Thoracic aorta (tissue), 2 donors: Measurements from ENCODE around the gene SFSWAP. TPM values are rescaled to one million over a fixed set of nuclear protein-coding genes. Genes with fewer than 3 reads are reported as not detected.

Experiments used
- ATAC-seq: fragments of 150-250 bp; one replicate; pipeline ENCODE4 v1.8.0; 2017; ENCODE audit warnings: low read depth; ENCODE audit not compliant: insufficient number of reproducible peaks, low FRiP score
- DNase-seq: peaks from one replicate; pipeline ENCODE4 v3.0.0-alpha.2; 2020; ENCODE audit warnings: low spot score
- H3K27ac ChIP-seq, 2 donors: fragments of 200-600 bp; sonication (generic); 1 replicate in 1 of 2; 2 replicates in 1 of 2; pipeline ENCODE4 v1.5.1; 2016; ENCODE audit warnings: mild to moderate bottlenecking in 2 of 2, moderate library complexity in 2 of 2
- H3K27me3 ChIP-seq: fragments of 200-600 bp; sonication (generic); replicated peaks from 2 replicates; pipeline ENCODE4 v1.6.0; 2016; ENCODE audit warnings: mild to moderate bottlenecking; ENCODE audit not compliant: insufficient read depth
- H3K36me3 ChIP-seq: fragments of 200-600 bp; sonication (generic); one replicate; pipeline ENCODE4 v1.5.1; 2016
- H3K4me1 ChIP-seq, 2 donors: fragments of 200-600 bp; sonication (generic); 1 replicate in 1 of 2; 2 replicates in 1 of 2; pipeline versions ENCODE4 v1.5.1 to v1.6.0; 2016; ENCODE audit warnings: low read depth in 2 of 2, mild to moderate bottlenecking in 1 of 2; ENCODE audit not compliant: control insufficient read depth in 1 of 2
- H3K4me3 ChIP-seq: fragments of 200-600 bp; sonication (generic); 2 replicates; pipeline ENCODE4 v1.5.1; 2016; ENCODE audit warnings: mild to moderate bottlenecking
- H3K9me3 ChIP-seq: fragments of 200-600 bp; sonication (generic); 2 replicates; pipeline ENCODE4 v1.5.1; 2016
- total RNA-seq, 2 donors: library from RNA; depleted of rRNA; stranded (reverse); fragments of >200 nt; gene quantifications; one replicate each; pipeline versions ENCODE4 v1.1.0 to v1.2.3, GENCODE V29; 2016
- TF ChIP-seq, protein P1 (sequence below): fragments of 200-600 bp; sonication (generic); IDR thresholded peaks from one replicate; pipeline ENCODE4 v1.5.1; 2019; ENCODE audit warnings: antibody characterized with exemption

SFSWAP gene
- total RNA-seq, 2 donors from 2014 or later, result 27.9 to 63.2 TPM

DNA sequence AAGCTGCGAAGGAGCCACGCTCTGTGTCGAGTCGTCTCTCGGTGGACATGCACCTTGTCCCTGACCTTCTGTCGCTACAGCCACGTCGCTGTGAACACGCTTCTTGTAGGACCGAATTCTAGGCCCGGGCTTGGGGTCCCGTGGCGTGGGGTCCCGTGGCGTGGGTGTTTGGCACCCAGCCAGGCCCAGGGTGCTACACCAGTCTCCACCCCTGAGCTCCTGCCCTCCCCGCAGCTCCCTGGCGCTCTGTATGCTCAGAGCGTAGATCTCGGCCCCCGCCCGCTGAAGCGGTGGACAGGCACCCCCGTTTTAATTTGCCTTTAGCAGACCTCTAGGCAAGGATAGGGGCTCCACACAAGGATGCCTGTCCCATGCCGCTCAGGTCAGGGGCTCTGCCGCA lies 133.8 kb downstream of the SFSWAP start:
- TF ChIP-seq, protein P1, sequence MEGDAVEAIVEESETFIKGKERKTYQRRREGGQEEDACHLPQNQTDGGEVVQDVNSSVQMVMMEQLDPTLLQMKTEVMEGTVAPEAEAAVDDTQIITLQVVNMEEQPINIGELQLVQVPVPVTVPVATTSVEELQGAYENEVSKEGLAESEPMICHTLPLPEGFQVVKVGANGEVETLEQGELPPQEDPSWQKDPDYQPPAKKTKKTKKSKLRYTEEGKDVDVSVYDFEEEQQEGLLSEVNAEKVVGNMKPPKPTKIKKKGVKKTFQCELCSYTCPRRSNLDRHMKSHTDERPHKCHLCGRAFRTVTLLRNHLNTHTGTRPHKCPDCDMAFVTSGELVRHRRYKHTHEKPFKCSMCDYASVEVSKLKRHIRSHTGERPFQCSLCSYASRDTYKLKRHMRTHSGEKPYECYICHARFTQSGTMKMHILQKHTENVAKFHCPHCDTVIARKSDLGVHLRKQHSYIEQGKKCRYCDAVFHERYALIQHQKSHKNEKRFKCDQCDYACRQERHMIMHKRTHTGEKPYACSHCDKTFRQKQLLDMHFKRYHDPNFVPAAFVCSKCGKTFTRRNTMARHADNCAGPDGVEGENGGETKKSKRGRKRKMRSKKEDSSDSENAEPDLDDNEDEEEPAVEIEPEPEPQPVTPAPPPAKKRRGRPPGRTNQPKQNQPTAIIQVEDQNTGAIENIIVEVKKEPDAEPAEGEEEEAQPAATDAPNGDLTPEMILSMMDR, result no peak
- Histone ChIP-seq H3K27me3 (no peaks in the 10 kb centered on the region), H3K27ac (no peak overlapping the region), H3K4me1 (no peaks in the 10 kb centered on the region), H3K36me3 (no peaks in the 10 kb centered on the region), H3K4me3 (no peak overlapping the region), H3K9me3 (no peaks in the 10 kb centered on the region)
- ATAC-seq (no peak), DNase-seq (no peak)

DNA sequence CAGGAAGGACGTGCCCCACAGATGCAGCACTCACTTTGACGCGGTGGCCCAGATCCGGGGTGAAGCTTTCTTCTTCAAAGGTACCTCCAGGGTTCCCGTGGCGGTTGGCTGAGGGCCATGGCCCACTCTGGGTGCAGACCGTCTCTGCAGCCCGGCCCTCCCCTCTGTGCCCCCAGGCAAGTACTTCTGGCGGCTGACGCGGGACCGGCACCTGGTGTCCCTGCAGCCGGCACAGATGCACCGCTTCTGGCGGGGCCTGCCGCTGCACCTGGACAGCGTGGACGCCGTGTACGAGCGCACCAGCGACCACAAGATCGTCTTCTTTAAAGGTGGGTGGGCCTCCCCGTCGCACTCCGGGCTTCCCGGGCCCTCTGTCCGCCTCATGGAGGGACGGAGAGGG lies 134.2 kb downstream of the SFSWAP start:
- ATAC-seq, result no peak
- no peak overlapping the region for H3K27ac ChIP-seq
- TF ChIP-seq, protein P1, result no peak
- no peaks in the 10 kb centered on the region for H3K9me3 ChIP-seq
- no peaks in the 10 kb centered on the region for H3K27me3 ChIP-seq
- no peaks in the 10 kb centered on the region for H3K4me1 ChIP-seq
- DNase-seq, result no peak
- H3K36me3 ChIP-seq, result no peaks in the 10 kb centered on the region
- no peak overlapping the region for H3K4me3 ChIP-seq

DNA sequence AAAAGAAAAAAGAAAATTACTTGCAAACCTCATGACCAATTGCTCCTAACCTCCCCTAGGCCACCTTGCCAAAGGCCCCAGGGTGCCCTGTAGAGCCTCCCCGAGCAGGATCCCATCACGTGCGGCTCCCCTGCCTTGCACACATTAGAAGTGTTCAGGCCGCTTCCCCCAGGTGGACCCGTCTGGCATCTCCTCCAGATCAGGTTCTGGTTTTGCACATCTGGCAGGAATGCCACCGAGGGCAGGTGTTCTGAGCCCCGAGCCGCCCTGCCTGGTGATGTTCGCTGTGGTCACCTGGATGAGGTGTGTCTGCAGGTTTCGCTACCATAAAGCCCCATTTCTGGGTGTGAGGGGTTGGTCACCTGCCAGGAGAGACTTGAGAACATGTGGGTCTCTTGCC lies 136.6 kb downstream of the SFSWAP start:
- TF ChIP-seq, protein P1, result no peak
- no peaks in the 10 kb centered on the region for H3K36me3 ChIP-seq
- H3K27ac ChIP-seq, result no peak overlapping the region
- H3K27me3 ChIP-seq, result no peaks in the 10 kb centered on the region
- H3K4me1 ChIP-seq, result no peaks in the 10 kb centered on the region
- no peak for DNase-seq
- no peaks in the 10 kb centered on the region for H3K9me3 ChIP-seq
- ATAC-seq, result no peak
- no peak overlapping the region for H3K4me3 ChIP-seq

GRCh38 chr12:131848753-131849152 lies 137.9 kb downstream of the SFSWAP start:
- Histone ChIP-seq H3K36me3 (no peaks in the 10 kb centered on the region), H3K27ac (no peak overlapping the region), H3K4me3 (no peak overlapping the region), H3K9me3 (no peaks in the 10 kb centered on the region), H3K27me3 (no peaks in the 10 kb centered on the region), H3K4me1 (no peaks in the 10 kb centered on the region)
- DNase-seq, result no peak
- TF ChIP-seq, protein P1, result no peak
- ATAC-seq, result no peak

Other genes with a start within 250 kb of the SFSWAP start
- gene MMP17, start 117.3 kb downstream of the SFSWAP start, total RNA-seq, result 10 to 100 TPM in 1 of 2 donors, 1 to 10 TPM in 1; 4.6 to 12.1 TPM
- 10 to 100 TPM; 23.2 to 40.6 TPM for gene ULK1, start 183.5 kb downstream of the SFSWAP start, total RNA-seq
- 10 to 100 TPM in 1 of 2 donors, 1 to 10 TPM in 1; 5.8 to 31.7 TPM for gene PUS1, start 218.2 kb downstream of the SFSWAP start, total RNA-seq
- gene EP400, start 238.9 kb downstream of the SFSWAP start, total RNA-seq, result 10 to 100 TPM; 20.2 to 47.3 TPM